ENCODE data around the gene EPHB6.

The EPHB6 gene

GRCh38 chr7:142833174-142834048 is 21.5 kb upstream of the EPHB6 start:
- Histone ChIP-seq H2AFZ (ENCODE audit: low read length) (no peak overlapping the region), H3K9me3 (ENCODE audit: low read length) (no peaks in the 10 kb centered on the region), H3K9ac (ENCODE audit: low read length) (no peak overlapping the region), H3K4me1 (ENCODE audit: insufficient read depth, low read length, severe bottlenecking) (no peaks in the 10 kb centered on the region), H3F3A (ENCODE audit: insufficient read depth, low read length) (0 out of 2 replicates have a peak, but pooled peaks cover 5% of the 10 kb centered on the region), H3K36me3 (ENCODE audit: insufficient read depth, low read length) (no peaks in the 10 kb centered on the region), H3K9me2 (ENCODE audit: low read depth, low read length) (no peaks in the 10 kb centered on the region), H4K20me1 (ENCODE audit: insufficient read depth, low read length) (no peaks in the 10 kb centered on the region), H3K27ac (ENCODE audit: low read depth, low read length, poor library complexity, severe bottlenecking) (no peak overlapping the region), H3K79me2 (ENCODE audit: insufficient read depth, low read length) (no peaks in the 10 kb centered on the region), H3K4me3 (ENCODE audit: low read depth, low read length, poor library complexity, severe bottlenecking) (no peak overlapping the region), H3K27me3 (ENCODE audit: insufficient read depth, low read length) (no peaks in the 10 kb centered on the region), H3K4me2 (ENCODE audit: low read length) (no peak overlapping the region)
- no peak for TF ChIP-seq EZH2 (IDR thresholded peaks at IDR 0.05; ENCODE audit: borderline replicate concordance, low read length)
- TF ChIP-seq, protein P1, sequence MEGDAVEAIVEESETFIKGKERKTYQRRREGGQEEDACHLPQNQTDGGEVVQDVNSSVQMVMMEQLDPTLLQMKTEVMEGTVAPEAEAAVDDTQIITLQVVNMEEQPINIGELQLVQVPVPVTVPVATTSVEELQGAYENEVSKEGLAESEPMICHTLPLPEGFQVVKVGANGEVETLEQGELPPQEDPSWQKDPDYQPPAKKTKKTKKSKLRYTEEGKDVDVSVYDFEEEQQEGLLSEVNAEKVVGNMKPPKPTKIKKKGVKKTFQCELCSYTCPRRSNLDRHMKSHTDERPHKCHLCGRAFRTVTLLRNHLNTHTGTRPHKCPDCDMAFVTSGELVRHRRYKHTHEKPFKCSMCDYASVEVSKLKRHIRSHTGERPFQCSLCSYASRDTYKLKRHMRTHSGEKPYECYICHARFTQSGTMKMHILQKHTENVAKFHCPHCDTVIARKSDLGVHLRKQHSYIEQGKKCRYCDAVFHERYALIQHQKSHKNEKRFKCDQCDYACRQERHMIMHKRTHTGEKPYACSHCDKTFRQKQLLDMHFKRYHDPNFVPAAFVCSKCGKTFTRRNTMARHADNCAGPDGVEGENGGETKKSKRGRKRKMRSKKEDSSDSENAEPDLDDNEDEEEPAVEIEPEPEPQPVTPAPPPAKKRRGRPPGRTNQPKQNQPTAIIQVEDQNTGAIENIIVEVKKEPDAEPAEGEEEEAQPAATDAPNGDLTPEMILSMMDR (IDR thresholded peaks at IDR 0.05; ENCODE audit: low read length) = no peak

DNA sequence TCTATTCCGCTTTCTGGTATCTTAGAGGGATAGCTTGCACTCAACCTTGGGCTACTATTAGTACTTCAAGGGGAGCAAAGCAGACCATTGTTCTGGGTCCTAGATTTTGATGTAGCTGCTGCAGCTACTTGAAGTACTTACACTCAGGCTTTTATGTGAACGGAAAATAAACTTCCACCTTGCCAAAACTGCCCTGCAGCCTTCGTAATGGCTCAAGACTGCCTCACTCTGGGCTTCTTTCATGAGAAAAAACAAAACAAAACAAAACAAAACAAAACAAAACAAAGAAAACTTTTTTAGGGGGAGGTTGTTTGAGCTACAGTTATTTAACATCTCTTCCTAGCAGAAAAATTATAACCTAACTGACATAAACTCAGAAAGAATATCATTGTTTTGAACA is 19.4 kb upstream of the EPHB6 start:
- Histone ChIP-seq H3K9me3 (ENCODE audit: low read length) (no peaks in the 10 kb centered on the region), H3K27ac (ENCODE audit: low read depth, low read length, poor library complexity, severe bottlenecking) (no peak overlapping the region), H3K9ac (ENCODE audit: low read length) (no peak overlapping the region), H3K9me2 (ENCODE audit: low read depth, low read length) (no peaks in the 10 kb centered on the region), H3K4me2 (ENCODE audit: low read length) (no peak overlapping the region), H2AFZ (ENCODE audit: low read length) (no peak overlapping the region), H4K20me1 (ENCODE audit: insufficient read depth, low read length) (no peaks in the 10 kb centered on the region), H3K4me3 (ENCODE audit: low read depth, low read length, poor library complexity, severe bottlenecking) (no peak overlapping the region), H3K79me2 (ENCODE audit: insufficient read depth, low read length) (no peaks in the 10 kb centered on the region), H3K36me3 (ENCODE audit: insufficient read depth, low read length) (no peaks in the 10 kb centered on the region), H3F3A (ENCODE audit: insufficient read depth, low read length) (0 out of 2 replicates have a peak, but pooled peaks cover 5% of the 10 kb centered on the region), H3K27me3 (ENCODE audit: insufficient read depth, low read length) (no peaks in the 10 kb centered on the region), H3K4me1 (ENCODE audit: insufficient read depth, low read length, severe bottlenecking) (no peaks in the 10 kb centered on the region)
- no peak for TF ChIP-seq EZH2 (IDR thresholded peaks at IDR 0.05; ENCODE audit: borderline replicate concordance, low read length)
- TF ChIP-seq, protein P1 (IDR thresholded peaks at IDR 0.05; ENCODE audit: low read length) = peak; percentile 32

- no peak overlapping the region for H3K4me3 ChIP-seq (ENCODE audit: low read depth, low read length, poor library complexity, severe bottlenecking)
- no peak overlapping the region for H3K27ac ChIP-seq (ENCODE audit: low read depth, low read length, poor library complexity, severe bottlenecking)
- no peaks in the 10 kb centered on the region for H3K9me2 ChIP-seq (ENCODE audit: low read depth, low read length)
- no peaks in the 10 kb centered on the region for H4K20me1 ChIP-seq (ENCODE audit: insufficient read depth, low read length)
- no peaks in the 10 kb centered on the region for H3K9me3 ChIP-seq (ENCODE audit: low read length)
- no peaks in the 10 kb centered on the region for H3K36me3 ChIP-seq (ENCODE audit: insufficient read depth, low read length)
- H3K27me3 ChIP-seq (ENCODE audit: insufficient read depth, low read length) = no peaks in the 10 kb centered on the region
- H3K9ac ChIP-seq (ENCODE audit: low read length) = no peak overlapping the region
- H3K79me2 ChIP-seq (ENCODE audit: insufficient read depth, low read length) = no peaks in the 10 kb centered on the region
- H2AFZ ChIP-seq (ENCODE audit: low read length) = no peak overlapping the region
- 0 out of 2 replicates have a peak, but pooled peaks cover 5% of the 10 kb centered on the region for H3F3A ChIP-seq (ENCODE audit: insufficient read depth, low read length)
- H3K4me1 ChIP-seq (ENCODE audit: insufficient read depth, low read length, severe bottlenecking) = no peaks in the 10 kb centered on the region
- TF ChIP-seq, protein P1 (IDR thresholded peaks at IDR 0.05; ENCODE audit: low read length) = no peak
- no peak for TF ChIP-seq EZH2 (IDR thresholded peaks at IDR 0.05; ENCODE audit: borderline replicate concordance, low read length)
- no peak overlapping the region for H3K4me2 ChIP-seq (ENCODE audit: low read length)
These were observed 18.4 kb upstream of the EPHB6 start for GRCh38 chr7:142836426-142836825.

Data from OCI-LY1 (cell line).